Loucy (cell line): ENCODE measurements around the gene TMIE.

Experiments
- H2AFZ ChIP-seq: fragments of 200-600 bp; sonication (generic); 2 replicates; pipeline ENCODE4 v1.6.0; 2016; ENCODE audit warnings: antibody characterized with exemption, mild to moderate bottlenecking, low read length, moderate library complexity
- H3F3A ChIP-seq: fragments of 200-600 bp; 2 replicates; pipeline ENCODE4 v1.6.0; 2016; ENCODE audit warnings: antibody characterized with exemption, low read depth, mild to moderate bottlenecking
- H3K27me3 ChIP-seq: fragments of 200-600 bp; sonication (generic); 2 replicates; pipeline ENCODE4 v1.6.1; 2014; ENCODE audit warnings: low read length, mild to moderate bottlenecking; ENCODE audit not compliant: insufficient read depth, poor library complexity, severe bottlenecking
- H3K36me3 ChIP-seq: fragments of 200-600 bp; sonication (generic); 2 replicates; pipeline ENCODE4 v1.6.1; 2016; ENCODE audit warnings: low read length; ENCODE audit not compliant: insufficient read depth
- H3K4me1 ChIP-seq: fragments of 200-600 bp; sonication (generic); 2 replicates; pipeline ENCODE4 v1.5.1; 2014; ENCODE audit warnings: low read length, mild to moderate bottlenecking; ENCODE audit not compliant: insufficient read depth, poor library complexity, severe bottlenecking
- H3K4me2 ChIP-seq: fragments of 200-600 bp; sonication (generic); 2 replicates; pipeline ENCODE4 v1.6.0; 2014; ENCODE audit warnings: antibody characterized with exemption, low read length, low read depth, mild to moderate bottlenecking; ENCODE audit not compliant: poor library complexity, severe bottlenecking
- H3K4me3 ChIP-seq: fragments of 200-600 bp; sonication (generic); 2 replicates; pipeline ENCODE4 v1.5.1; 2014; ENCODE audit warnings: low read length, mild to moderate bottlenecking, mixed read lengths; ENCODE audit not compliant: poor library complexity, severe bottlenecking
- H3K79me2 ChIP-seq: fragments of 200-600 bp; sonication (generic); 2 replicates; pipeline ENCODE4 v1.6.1; 2014; ENCODE audit warnings: low read length; ENCODE audit not compliant: insufficient read depth
- H3K9ac ChIP-seq: fragments of 200-600 bp; sonication (generic); 2 replicates; pipeline ENCODE4 v1.6.0; 2014; ENCODE audit warnings: mild to moderate bottlenecking, low read depth, low read length, moderate library complexity; ENCODE audit not compliant: poor library complexity, severe bottlenecking
- H3K9me2 ChIP-seq: fragments of 200-600 bp; sonication (generic); replicated peaks from 2 replicates; pipeline ENCODE4 v1.6.1; 2016; ENCODE audit warnings: low read depth, low read length, mixed read lengths
- H3K9me3 ChIP-seq: fragments of 200-600 bp; sonication (generic); 2 replicates; pipeline ENCODE4 v1.6.1; 2014; ENCODE audit warnings: mild to moderate bottlenecking, antibody characterized with exemption, low read length, low read depth; ENCODE audit not compliant: insufficient read depth
- H4K20me1 ChIP-seq: fragments of 200-600 bp; sonication (generic); 2 replicates; pipeline ENCODE4 v1.6.0; 2014; ENCODE audit warnings: antibody characterized with exemption, low read length, mild to moderate bottlenecking; ENCODE audit not compliant: insufficient read depth, poor library complexity, severe bottlenecking
- EZH2phosphoT487 ChIP-seq: fragments of 200-600 bp; IDR thresholded peaks from 2 replicates; pipeline ENCODE4 v1.6.1; 2018; ENCODE audit warnings: antibody characterized with exemption, mild to moderate bottlenecking, moderate library complexity, borderline replicate concordance
- TF ChIP-seq, protein P1 (sequence below): fragments of 200-600 bp; sonication (generic); conservative IDR thresholded peaks from 2 replicates; pipeline ENCODE4 v1.5.1; 2014; ENCODE audit warnings: mild to moderate bottlenecking, antibody characterized with exemption, low read length

The TMIE gene

DNA sequence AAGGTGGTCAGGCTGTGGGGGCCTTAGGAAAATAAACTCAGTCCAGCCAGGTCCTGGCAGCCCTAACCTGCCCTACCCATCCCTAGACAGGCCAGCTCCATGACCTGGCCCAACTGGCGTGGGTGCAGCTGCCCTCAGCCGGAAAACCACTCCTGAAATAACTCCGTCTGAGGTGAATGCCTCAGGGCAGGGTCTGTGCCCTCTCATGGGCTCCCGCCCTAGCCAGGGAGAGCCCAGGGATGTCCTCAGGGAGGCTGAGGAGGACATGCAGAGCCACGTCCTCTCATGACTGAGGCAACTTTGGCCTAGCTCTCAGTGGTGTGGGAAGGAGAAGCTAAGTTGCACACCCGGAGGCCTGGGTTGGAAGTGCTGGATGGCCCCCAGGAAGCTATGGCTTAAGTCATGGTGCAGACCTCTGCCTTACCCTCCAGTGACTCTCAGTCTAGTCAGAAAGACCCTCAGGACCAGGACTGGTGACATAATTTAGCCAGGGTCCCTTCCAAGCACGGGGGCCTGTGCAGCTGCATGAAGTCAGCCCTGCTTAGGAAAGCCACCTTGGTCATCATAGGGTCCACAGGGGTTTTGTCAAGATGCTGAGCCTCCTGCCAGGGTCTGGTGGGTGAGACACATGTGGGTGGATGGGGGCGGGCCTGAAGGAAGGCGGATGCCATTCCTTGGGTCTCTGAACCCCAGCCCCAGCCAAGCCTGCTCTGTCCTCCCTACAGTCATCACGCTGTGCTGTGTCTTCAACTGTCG lies 7.4 kb downstream of the TMIE start:
- Histone ChIP-seq H3K36me3 (no peaks in the 10 kb centered on the region), H3K4me2 (no peak overlapping the region), H3F3A (no peaks in the 10 kb centered on the region), H3K27me3 (no peaks in the 10 kb centered on the region), H3K4me3 (no peak overlapping the region), H3K9me2 (no peaks in the 10 kb centered on the region), H3K9me3 (no peaks in the 10 kb centered on the region), H4K20me1 (no peaks in the 10 kb centered on the region), H3K4me1 (no peaks in the 10 kb centered on the region), H3K9ac (no peak overlapping the region), H3K79me2 (no peaks in the 10 kb centered on the region), H2AFZ (no peak overlapping the region)
- no peak for TF ChIP-seq EZH2phosphoT487
- TF ChIP-seq, protein P1, sequence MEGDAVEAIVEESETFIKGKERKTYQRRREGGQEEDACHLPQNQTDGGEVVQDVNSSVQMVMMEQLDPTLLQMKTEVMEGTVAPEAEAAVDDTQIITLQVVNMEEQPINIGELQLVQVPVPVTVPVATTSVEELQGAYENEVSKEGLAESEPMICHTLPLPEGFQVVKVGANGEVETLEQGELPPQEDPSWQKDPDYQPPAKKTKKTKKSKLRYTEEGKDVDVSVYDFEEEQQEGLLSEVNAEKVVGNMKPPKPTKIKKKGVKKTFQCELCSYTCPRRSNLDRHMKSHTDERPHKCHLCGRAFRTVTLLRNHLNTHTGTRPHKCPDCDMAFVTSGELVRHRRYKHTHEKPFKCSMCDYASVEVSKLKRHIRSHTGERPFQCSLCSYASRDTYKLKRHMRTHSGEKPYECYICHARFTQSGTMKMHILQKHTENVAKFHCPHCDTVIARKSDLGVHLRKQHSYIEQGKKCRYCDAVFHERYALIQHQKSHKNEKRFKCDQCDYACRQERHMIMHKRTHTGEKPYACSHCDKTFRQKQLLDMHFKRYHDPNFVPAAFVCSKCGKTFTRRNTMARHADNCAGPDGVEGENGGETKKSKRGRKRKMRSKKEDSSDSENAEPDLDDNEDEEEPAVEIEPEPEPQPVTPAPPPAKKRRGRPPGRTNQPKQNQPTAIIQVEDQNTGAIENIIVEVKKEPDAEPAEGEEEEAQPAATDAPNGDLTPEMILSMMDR: no peak

DNA sequence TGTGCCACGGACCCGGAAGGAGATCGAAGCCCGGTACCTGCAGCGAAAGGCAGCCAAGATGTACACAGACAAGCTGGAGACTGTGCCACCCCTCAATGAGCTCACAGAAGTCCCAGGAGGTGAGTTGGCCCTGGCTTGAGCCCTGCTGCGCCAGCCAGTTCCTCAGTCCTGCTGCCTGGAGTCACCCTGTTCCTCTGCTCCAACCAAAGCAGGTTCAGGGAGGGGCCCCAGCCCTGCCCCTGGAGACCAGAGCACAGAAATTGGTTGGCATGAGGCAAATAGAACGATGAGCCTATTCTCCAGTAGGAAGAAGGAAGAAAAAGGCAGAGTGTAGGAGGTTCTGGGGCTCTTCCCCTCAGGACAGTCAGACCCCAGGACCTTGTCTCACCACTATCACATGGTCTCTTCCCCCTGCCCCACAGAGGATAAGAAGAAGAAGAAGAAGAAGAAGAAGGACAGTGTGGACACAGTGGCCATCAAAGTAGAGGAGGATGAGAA lies 8.0 kb downstream of the TMIE start:
- Histone ChIP-seq H3K9me3 (no peaks in the 10 kb centered on the region), H2AFZ (no peak overlapping the region), H4K20me1 (no peaks in the 10 kb centered on the region), H3K27me3 (no peaks in the 10 kb centered on the region), H3K79me2 (no peaks in the 10 kb centered on the region), H3K9me2 (no peaks in the 10 kb centered on the region), H3F3A (no peaks in the 10 kb centered on the region), H3K36me3 (no peaks in the 10 kb centered on the region), H3K9ac (no peak overlapping the region), H3K4me2 (no peak overlapping the region), H3K4me1 (no peaks in the 10 kb centered on the region), H3K4me3 (no peak overlapping the region)
- TF ChIP-seq EZH2phosphoT487: no peak
- TF ChIP-seq, protein P1: no peak

DNA sequence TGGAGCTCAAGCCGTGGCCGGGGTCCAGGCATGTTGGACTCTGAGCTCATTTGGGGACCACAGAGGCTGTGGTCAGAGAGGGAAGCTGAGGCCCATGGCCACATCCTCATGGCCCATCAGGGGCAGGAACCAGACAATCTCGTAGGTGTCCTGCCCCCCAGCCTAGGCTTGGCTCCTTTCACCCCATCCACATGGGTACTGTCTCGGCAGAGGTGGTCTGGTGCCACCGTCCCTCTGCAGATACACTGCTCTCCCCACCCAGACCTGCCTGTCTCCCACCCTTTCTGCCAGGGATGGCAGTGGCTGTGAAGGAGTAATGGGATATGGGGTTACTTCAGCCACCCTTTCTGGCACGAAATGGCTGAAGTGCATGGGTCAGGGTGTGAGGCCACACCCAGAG lies 8.5 kb downstream of the TMIE start:
- Histone ChIP-seq H3K9me2 (no peaks in the 10 kb centered on the region), H3K79me2 (no peaks in the 10 kb centered on the region), H3K9me3 (no peaks in the 10 kb centered on the region), H3K9ac (no peak overlapping the region), H3K27me3 (no peaks in the 10 kb centered on the region), H3F3A (no peaks in the 10 kb centered on the region), H4K20me1 (no peaks in the 10 kb centered on the region), H3K4me3 (no peak overlapping the region), H3K4me1 (no peaks in the 10 kb centered on the region), H3K36me3 (no peaks in the 10 kb centered on the region), H3K4me2 (no peak overlapping the region), H2AFZ (no peak overlapping the region)
- TF ChIP-seq EZH2phosphoT487: no peak
- TF ChIP-seq, protein P1: no peak
